T-cell (primary cell): Measurements from ENCODE around the gene CYP27B1. TPM values are rescaled to one million over a fixed set of nuclear protein-coding genes. Genes with fewer than 3 reads are reported as not detected.

Experiments used
- ATAC-seq, 4 experiments: fragments of 200-7000 bp in 3 of 4; fragments of 150-1000 bp in 1 of 4; cut with Tn5 transposase; replicated peaks in 1 of 4; 1 replicate in 3 of 4; 2 replicates in 1 of 4; pipeline ENCODE4 v1.10.0; 2021; ENCODE audit warnings: moderate library complexity in 3 of 4, mild to moderate bottlenecking in 2 of 4, moderate number of reproducible peaks in 1 of 4
- CTCF ChIA-PET, 2 donors: fragments of 300-600 bp; sonication (Branson Sonifier 250); formaldehyde crosslinking; loops; one replicate each; lab custom pipeline; 2022; ENCODE audit warnings: antibody characterized with exemption in 2 of 2; lab: Charles Lee
- POLR2A ChIA-PET, 2 donors: fragments of 300-600 bp; sonication (Branson Sonifier 250); formaldehyde crosslinking; loops; one replicate each; lab custom pipeline; 2022; ENCODE audit warnings: antibody characterized with exemption in 2 of 2; lab: Charles Lee
- DNase-seq, 35 experiments: peaks; one replicate each; pipeline versions ENCODE4 v3.0.0 to v3.0.0-alpha.2; 2013 to 2023
- H3K27ac ChIP-seq: one replicate; pipeline ENCODE4 v1.5.1; 2013; ENCODE audit warnings: low read length
- H3K27me3 ChIP-seq, 2 experiments: replicated peaks in 1 of 2; 1 replicate in 1 of 2; 2 replicates in 1 of 2; pipeline versions ENCODE4 v1.6.1 to v1.7.0; 2013; ENCODE audit warnings: low read length in 1 of 2, mixed read lengths in 1 of 2; ENCODE audit not compliant: control insufficient read depth in 2 of 2, insufficient read depth in 2 of 2; ENCODE audit errors: extremely low read depth in 1 of 2
- H3K36me3 ChIP-seq, 2 donors: 1 replicate in 1 of 2; 2 replicates in 1 of 2; pipeline versions ENCODE4 v1.6.1 to v1.7.0; 2013; ENCODE audit warnings: low read length in 1 of 2; ENCODE audit not compliant: control insufficient read depth in 2 of 2, insufficient read depth in 1 of 2; ENCODE audit errors: extremely low read depth in 1 of 2
- H3K4me1 ChIP-seq, 2 experiments: 1 replicate in 1 of 2; 2 replicates in 1 of 2; pipeline versions ENCODE4 v1.6.1 to v1.7.0; 2013; ENCODE audit warnings: low read length in 2 of 2, mixed read lengths in 1 of 2; ENCODE audit not compliant: insufficient read depth in 2 of 2, control insufficient read depth in 1 of 2; ENCODE audit errors: extremely low read depth in 1 of 2
- H3K4me3 ChIP-seq, 2 donors: 1 replicate in 1 of 2; 2 replicates in 1 of 2; pipeline versions ENCODE4 v1.5.1 to v1.7.0; 2013; ENCODE audit warnings: mild to moderate bottlenecking in 2 of 2, low read length in 1 of 2, moderate library complexity in 1 of 2; ENCODE audit not compliant: control insufficient read depth in 1 of 2; ENCODE audit errors: extremely low read depth in 1 of 2
- H3K9me3 ChIP-seq: 2 replicates; pipeline ENCODE4 v1.7.0; 2013
- H3K27ac Mint-ChIP-seq, 2 donors: one replicate each; pipeline ENCODE4 v1.8.0; 2020 to 2021; ENCODE audit warnings: mild to moderate bottlenecking in 2 of 2, mixed read lengths in 2 of 2
- H3K27me3 Mint-ChIP-seq, 2 donors: one replicate each; pipeline ENCODE4 v1.8.0; 2021 to 2022; ENCODE audit warnings: mixed read lengths in 2 of 2
- H3K36me3 Mint-ChIP-seq: one replicate; pipeline ENCODE4 v1.8.0; 2021; ENCODE audit warnings: mixed read lengths
- H3K4me1 Mint-ChIP-seq, 3 donors: one replicate each; pipeline ENCODE4 v1.8.0; 2020 to 2022; ENCODE audit warnings: mixed read lengths in 3 of 3, mild to moderate bottlenecking in 1 of 3
- H3K4me3 Mint-ChIP-seq, 3 donors: one replicate each; pipeline ENCODE4 v1.8.0; 2020 to 2022; ENCODE audit warnings: mild to moderate bottlenecking in 3 of 3, mixed read lengths in 3 of 3, moderate library complexity in 3 of 3
- H3K9me3 Mint-ChIP-seq, 3 donors: one replicate each; pipeline ENCODE4 v1.8.0; 2020 to 2022; ENCODE audit warnings: mixed read lengths in 3 of 3
- WGBS: methylation state at CpG from one replicate; pipeline ENCODE4 v1.1.5; 2013; ENCODE audit warnings: missing lambda C conversion rate; ENCODE audit not compliant: insufficient coverage; 5-methylcytosine and 5-hydroxymethylcytosine counted together
- total RNA-seq, 35 experiments: library from RNA in 6 of 35; stranded (reverse) in 6 of 35; fragments of 120-200 nt in 1 of 35; gene quantifications; one replicate each; pipeline versions ENCODE4 v1.2.1 to v1.2.4 and lab custom pipeline; 2013 to 2026

CYP27B1 gene
- total RNA-seq, 5 donors from 2014 or later (not counting 1 experiment from before 2014, with no cell fraction given) = 0.76 to 2.1 (median 1.2) TPM

- H3K36me3 ChIP-seq = peaks cover 19 to 57% of the 10 kb centered on the region in 2 donors
- Mint-ChIP-seq H3K36me3 (peaks cover 39% of the 10 kb centered on the region), H3K4me3 (peak overlapping the region in 2 of 3 donors; percentile 17 to 30), H3K4me1 (peaks cover 14 to 24% (median 19%) of the 10 kb centered on the region in 3 donors), H3K27me3 (no peaks in the 10 kb centered on the region), H3K9me3 (no peaks in the 10 kb centered on the region), H3K27ac (peak overlapping the region in 1 of 2 donors; percentile 64)
- ATAC-seq (peak in 2 of 4 experiments; percentile 21 to 38), DNase-seq (peak in 6 of 35 experiments; percentile 21 to 36 (median 34))
- H3K27me3 ChIP-seq = no peaks in the 10 kb centered on the region
- ChIA-PET CTCF (no interaction called here), POLR2A (interaction anchor here in 1 of 2 donors (0.7 kb wide), 1 partner anchor 143 kb away, joined by 3 read pairs; no protein-coding TSS in a partner anchor)
- no peaks in the 10 kb centered on the region for H3K9me3 ChIP-seq
- no peak overlapping the region for H3K4me3 ChIP-seq
- peaks cover 0 to 15% of the 10 kb centered on the region in 2 experiments for H3K4me1 ChIP-seq
- H3K27ac ChIP-seq = no peak overlapping the region
- WGBS = 97% methylated on average over 68 of the region's 79 CpGs
Observed at GRCh38 chr12:57726151-57726883, 40.6 kb downstream of the CYP27B1 start.

GRCh38 chr12:57725851-57726150 is 41.1 kb downstream of the CYP27B1 start:
- H3K9me3 Mint-ChIP-seq = no peaks in the 10 kb centered on the region
- no peaks in the 10 kb centered on the region for H3K27me3 Mint-ChIP-seq
- Histone ChIP-seq H3K4me1 (peaks cover 0 to 15% of the 10 kb centered on the region in 2 experiments), H3K9me3 (no peaks in the 10 kb centered on the region), H3K27me3 (no peaks in the 10 kb centered on the region), H3K4me3 (no peak overlapping the region), H3K36me3 (peaks cover 22 to 57% of the 10 kb centered on the region in 2 donors), H3K27ac (no peak overlapping the region)
- ATAC-seq (peak in 1 of 4 experiments; percentile 9), DNase-seq (no peak)
- H3K4me1 Mint-ChIP-seq = peaks cover 14 to 24% (median 19%) of the 10 kb centered on the region in 3 donors
- H3K4me3 Mint-ChIP-seq = peak overlapping the region in 1 of 3 donors; percentile 30
- peaks cover 38% of the 10 kb centered on the region for H3K36me3 Mint-ChIP-seq
- ChIA-PET POLR2A (interaction anchor here in 1 of 2 donors (0.5 kb wide), 1 partner anchor 1097 kb away, joined by 4 read pairs; no protein-coding TSS in a partner anchor), CTCF (no interaction called here)
- WGBS = no CpG with 5 or more reads among the region's 10 CpGs
- H3K27ac Mint-ChIP-seq = peak overlapping the region in 1 of 2 donors; percentile 64

- Histone ChIP-seq H3K27ac (no peak overlapping the region), H3K36me3 (peaks cover 20 to 57% of the 10 kb centered on the region in 2 donors), H3K9me3 (no peaks in the 10 kb centered on the region), H3K27me3 (no peaks in the 10 kb centered on the region), H3K4me3 (no peak overlapping the region), H3K4me1 (peaks cover 0 to 15% of the 10 kb centered on the region in 2 experiments)
- POLR2A ChIA-PET = interaction anchor here (0.5 kb wide), 2 partner anchors 36 to 1097 kb away, joined by 3 to 4 read pairs; no protein-coding TSS in a partner anchor
- Mint-ChIP-seq H3K4me1 (peaks cover 14 to 24% (median 19%) of the 10 kb centered on the region in 3 donors), H3K36me3 (peaks cover 32% of the 10 kb centered on the region), H3K27me3 (no peaks in the 10 kb centered on the region), H3K27ac (peak overlapping the region; percentile 68 to 83), H3K9me3 (no peaks in the 10 kb centered on the region), H3K4me3 (no peak overlapping the region)
- ATAC-seq = peak in 1 of 4 experiments; percentile 11
- no peak for DNase-seq
- CTCF ChIA-PET = no interaction called here
- WGBS = 85% methylated on average over 1 of the region's 11 CpGs
Observed at GRCh38 chr12:57724936-57725740, 41.7 kb downstream of the CYP27B1 start.

- H3K27me3 ChIP-seq = no peaks in the 10 kb centered on the region
- Mint-ChIP-seq H3K27ac (peak overlapping the region; percentile 68 to 83), H3K4me3 (no peak overlapping the region), H3K27me3 (no peaks in the 10 kb centered on the region), H3K36me3 (peaks cover 34% of the 10 kb centered on the region), H3K4me1 (peaks cover 19 to 24% (median 19%) of the 10 kb centered on the region in 3 donors), H3K9me3 (no peaks in the 10 kb centered on the region)
- H3K4me3 ChIP-seq = no peak overlapping the region
- CTCF ChIA-PET = interaction anchor here in 1 of 2 donors (0.6 kb wide), 2 partner anchors 16 to 1806 kb away, joined by 3 read pairs; no protein-coding TSS in a partner anchor
- DNase-seq (no peak), ATAC-seq (peak in 3 of 4 experiments; percentile 15 to 21 (median 17))
- H3K27ac ChIP-seq = no peak overlapping the region
- peaks cover 21 to 57% of the 10 kb centered on the region in 2 donors for H3K36me3 ChIP-seq
- H3K4me1 ChIP-seq = peaks cover 0 to 15% of the 10 kb centered on the region in 2 experiments
- POLR2A ChIA-PET = interaction anchor here in 1 of 2 donors (0.5 kb wide), 1 partner anchor 35 kb away, joined by 3 read pairs; no protein-coding TSS in a partner anchor
- H3K9me3 ChIP-seq = no peaks in the 10 kb centered on the region
- 96% methylated on average over 7 of the region's 12 CpGs for WGBS
Observed at GRCh38 chr12:57724003-57724935, 42.6 kb downstream of the CYP27B1 start.

- Histone ChIP-seq H3K4me3 (no peak overlapping the region), H3K4me1 (peaks cover 0 to 15% of the 10 kb centered on the region in 2 experiments), H3K27me3 (no peaks in the 10 kb centered on the region), H3K36me3 (peaks cover 27 to 59% of the 10 kb centered on the region in 2 donors), H3K27ac (no peak overlapping the region), H3K9me3 (no peaks in the 10 kb centered on the region)
- peaks cover 36% of the 10 kb centered on the region for H3K36me3 Mint-ChIP-seq
- peaks cover 19 to 24% (median 19%) of the 10 kb centered on the region in 3 donors for H3K4me1 Mint-ChIP-seq
- no CpG with 5 or more reads among the region's 2 CpGs for WGBS
- no peak for ATAC-seq
- H3K27me3 Mint-ChIP-seq = no peaks in the 10 kb centered on the region
- DNase-seq = no peak
- no peak overlapping the region for H3K4me3 Mint-ChIP-seq
- CTCF ChIA-PET = interaction anchor here in 1 of 2 donors (0.6 kb wide), 1 partner anchor 1805 kb away, joined by 3 read pairs; no protein-coding TSS in a partner anchor
- POLR2A ChIA-PET = no interaction called here
- H3K27ac Mint-ChIP-seq = peak overlapping the region; percentile 7 to 66
- H3K9me3 Mint-ChIP-seq = no peaks in the 10 kb centered on the region
Observed at GRCh38 chr12:57723630-57723962, 43.3 kb downstream of the CYP27B1 start.
